ENCODE data around the gene SPI1. TPM values are rescaled to one million over a fixed set of nuclear protein-coding genes. Genes with fewer than 3 reads are reported as not detected.
A peak's percentile ranks its signal among the peaks of the same experiment; 100 is the strongest.
"Not testable (repeated sequence)": the region's sequence is repeated elsewhere in the genome, so short reads cannot be mapped to it uniquely, and the experiment has no call there.

SPI1 gene
- total and polyA plus RNA-seq, 2 experiments from 2014 or later: 0.30 TPM; not detected in 1

DNA sequence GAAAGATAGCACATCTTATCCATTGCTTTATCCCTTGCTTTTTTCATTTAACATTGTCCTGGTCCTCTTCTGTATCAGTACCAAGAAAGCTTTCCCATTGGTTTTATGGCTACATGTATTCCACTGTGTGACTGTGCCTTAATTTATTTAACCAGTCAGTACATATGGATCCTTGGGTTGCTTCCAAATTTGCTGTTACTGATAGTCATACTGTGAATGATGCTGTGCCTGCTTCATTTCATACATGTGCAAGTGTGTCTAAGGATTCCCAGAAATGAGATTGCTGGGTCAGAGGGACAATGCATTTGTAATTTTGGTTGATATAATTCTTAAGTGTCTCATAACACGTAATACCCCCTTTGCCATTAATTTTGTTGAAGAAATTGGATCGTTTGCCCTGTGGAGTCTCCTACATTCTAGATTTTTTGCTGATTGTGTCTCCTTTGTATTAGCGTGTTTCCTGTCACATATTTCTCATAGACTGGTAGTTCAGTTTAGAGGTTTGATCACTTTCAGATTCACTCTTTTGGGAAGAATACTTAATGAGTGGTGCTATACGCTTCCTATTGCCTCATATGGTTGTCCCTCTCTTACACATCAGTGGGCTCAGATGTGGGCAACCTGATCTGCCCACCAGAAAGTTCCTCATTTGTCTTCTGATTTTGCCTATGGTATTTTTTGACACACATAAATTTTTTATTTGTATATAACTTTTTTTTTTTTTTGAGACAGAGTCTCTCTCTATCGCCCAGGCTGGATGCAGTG is 61.1 kb downstream of the SPI1 start:
- Histone ChIP-seq H3K79me2 (ENCODE audit: insufficient read depth) (no peaks in the 10 kb centered on the region), H3K4me2 (ENCODE audit: unreplicated experiment) (no peak overlapping the region), H3K9me3 (ENCODE audit: low read depth) (no peaks in the 10 kb centered on the region), H3K4me3 (no peak overlapping the region), H3K4me1 (ENCODE audit: insufficient read depth) (no peaks in the 10 kb centered on the region), H3F3A (ENCODE audit: insufficient read depth) (no peaks in the 10 kb centered on the region), H3K36me3 (ENCODE audit: low read depth) (peaks cover 20% of the 10 kb centered on the region; the same call in 1 of the 2 replicates), H3K27ac (no peak overlapping the region), H4K20me1 (ENCODE audit: insufficient read depth) (no peaks in the 10 kb centered on the region), H3K27me3 (replicated peaks; ENCODE audit: insufficient read depth) (no peaks in the 10 kb centered on the region), H2AFZ (no peak overlapping the region), H3K9me2 (ENCODE audit: insufficient read depth) (no peaks in the 10 kb centered on the region), H3K9ac (no peak overlapping the region)
- TF ChIP-seq EZH2phosphoT487 (IDR thresholded peaks at IDR 0.05; ENCODE audit: insufficient read depth, low read depth) (no peak), EZH2 (IDR thresholded peaks at IDR 0.05; ENCODE audit: insufficient read depth, poor library complexity, severe bottlenecking) (no peak)
- in situ Hi-C loops (cut with MboI): no loop called here
- no peak for DNase-seq
- WGBS, 2 experiments (ENCODE audit: low coverage in 1 of 2, low lambda C conversion rate in 2 of 2, missing lambda C conversion rate in 2 of 2): 93 to 95% methylated on average over 5 of the region's 5 CpGs

DNA sequence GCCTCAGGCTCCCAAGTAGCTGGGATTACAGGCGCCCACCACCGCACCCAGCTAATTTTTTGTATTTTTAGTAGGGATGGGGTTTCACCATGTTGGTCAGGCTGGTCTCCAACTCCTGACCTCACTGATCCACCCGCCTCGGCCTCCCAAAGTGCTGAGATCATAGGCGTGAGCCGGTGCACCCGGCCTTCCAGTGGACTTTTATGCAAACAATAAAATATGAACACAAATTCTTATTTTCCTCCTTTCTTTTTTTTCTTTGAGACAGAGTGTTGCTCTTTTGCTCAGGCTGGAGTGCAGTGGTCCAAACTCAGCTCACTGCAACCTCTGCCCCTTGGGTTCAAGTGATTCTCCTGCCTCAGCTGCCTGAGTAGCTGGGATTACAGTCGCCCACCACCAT is 61.8 kb downstream of the SPI1 start:
- H3K4me3 ChIP-seq; H3K9me2 ChIP-seq (ENCODE audit: insufficient read depth); H2AFZ ChIP-seq; H3K79me2 ChIP-seq (ENCODE audit: insufficient read depth); H3K9me3 ChIP-seq (ENCODE audit: low read depth); DNase-seq; H3K27me3 ChIP-seq (replicated peaks; ENCODE audit: insufficient read depth); H4K20me1 ChIP-seq (ENCODE audit: insufficient read depth); in situ Hi-C loops (cut with MboI); H3K4me1 ChIP-seq (ENCODE audit: insufficient read depth); H3F3A ChIP-seq (ENCODE audit: insufficient read depth); H3K4me2 ChIP-seq (ENCODE audit: unreplicated experiment); H3K27ac ChIP-seq; H3K9ac ChIP-seq: not testable (repeated sequence)
- peaks cover 16% of the 10 kb centered on the region; the same call in 1 of the 2 replicates for H3K36me3 ChIP-seq (ENCODE audit: low read depth)
- 88 to 94% methylated on average over 8 of the region's 8 CpGs for WGBS, 2 experiments (ENCODE audit: low coverage in 1 of 2, low lambda C conversion rate in 2 of 2, missing lambda C conversion rate in 2 of 2)

DNA sequence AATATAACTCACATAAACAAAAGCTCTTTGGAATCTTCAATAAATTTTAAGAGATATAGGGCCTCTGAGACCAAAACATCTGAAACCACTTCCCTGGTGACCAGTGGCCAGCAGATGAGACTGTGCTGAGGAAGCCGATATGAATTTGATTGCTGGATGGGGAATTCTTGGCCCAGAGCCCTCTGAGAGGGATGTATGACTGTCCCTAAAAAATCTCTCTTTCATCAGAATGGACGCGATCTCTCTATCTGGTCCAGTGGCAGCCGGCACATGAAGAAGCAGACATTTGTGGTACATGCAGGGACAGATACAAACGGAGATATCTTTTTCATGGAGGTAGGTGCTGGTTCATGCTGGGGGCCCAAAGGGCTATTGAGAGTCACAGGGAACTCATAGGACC is 63.4 kb downstream of the SPI1 start:
- 71 to 75% methylated on average over 5 of the region's 5 CpGs for WGBS, 2 experiments (ENCODE audit: low coverage in 1 of 2, low lambda C conversion rate in 2 of 2, missing lambda C conversion rate in 2 of 2)
- Histone ChIP-seq H3K4me1 (ENCODE audit: insufficient read depth) (no peaks in the 10 kb centered on the region), H3K27ac (no peak overlapping the region), H2AFZ (no peak overlapping the region), H3K27me3 (replicated peaks; ENCODE audit: insufficient read depth) (no peaks in the 10 kb centered on the region), H3F3A (ENCODE audit: insufficient read depth) (no peaks in the 10 kb centered on the region), H3K4me3 (no peak overlapping the region), H3K9me3 (ENCODE audit: low read depth) (no peaks in the 10 kb centered on the region), H3K4me2 (ENCODE audit: unreplicated experiment) (no peak overlapping the region), H3K79me2 (ENCODE audit: insufficient read depth) (no peaks in the 10 kb centered on the region), H3K36me3 (ENCODE audit: low read depth) (peaks cover 27% of the 10 kb centered on the region), H4K20me1 (ENCODE audit: insufficient read depth) (no peaks in the 10 kb centered on the region), H3K9me2 (ENCODE audit: insufficient read depth) (no peaks in the 10 kb centered on the region), H3K9ac (no peak overlapping the region)
- peak; percentile 60 for DNase-seq
- no peak for TF ChIP-seq EZH2 (IDR thresholded peaks at IDR 0.05; ENCODE audit: insufficient read depth, poor library complexity, severe bottlenecking)
- TF ChIP-seq EZH2phosphoT487 (IDR thresholded peaks at IDR 0.05; ENCODE audit: insufficient read depth, low read depth): no peak
- in situ Hi-C loops (cut with MboI): no loop called here

DNA sequence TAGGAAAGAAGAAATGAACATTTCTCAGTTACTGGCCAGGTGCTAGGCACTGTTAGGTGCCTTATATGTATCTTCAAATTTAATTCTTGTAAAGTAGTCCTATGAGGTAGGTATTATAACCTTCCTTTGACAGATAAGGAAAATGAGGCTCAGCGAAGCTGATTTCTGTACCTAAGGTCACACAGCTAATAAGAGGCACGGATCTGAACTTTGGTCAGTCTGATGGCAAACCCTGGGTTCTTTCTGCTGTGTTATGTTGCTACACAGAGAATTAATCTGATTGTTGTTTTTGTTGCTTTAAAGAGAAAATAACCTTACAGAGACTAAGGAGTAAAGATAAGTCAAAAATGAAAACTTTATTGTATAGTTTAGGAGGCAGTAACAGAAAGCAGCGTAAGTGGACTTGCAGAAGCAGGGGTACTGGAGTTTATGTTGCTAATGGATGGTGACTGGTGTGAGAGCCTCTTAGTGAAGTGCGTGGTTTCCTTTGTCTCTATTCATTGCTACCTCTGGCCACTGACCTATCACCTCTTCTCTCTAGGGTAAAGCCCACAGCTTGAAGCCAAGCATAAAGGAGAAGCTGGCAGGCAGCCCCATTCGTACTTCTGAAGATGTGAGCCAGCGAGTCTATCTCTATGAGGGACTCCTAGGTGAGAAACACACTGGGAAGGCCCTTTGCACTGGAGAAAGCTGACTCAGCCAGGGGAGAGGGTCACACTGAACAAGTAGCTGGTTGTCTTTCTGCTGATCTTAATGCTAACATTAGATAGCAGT is 70.1 kb downstream of the SPI1 start:
- no peak for DNase-seq
- Histone ChIP-seq H3K79me2 (ENCODE audit: insufficient read depth) (no peaks in the 10 kb centered on the region), H3F3A (ENCODE audit: insufficient read depth) (no peaks in the 10 kb centered on the region), H3K27ac (no peak overlapping the region), H3K4me2 (ENCODE audit: unreplicated experiment) (no peak overlapping the region), H3K4me1 (ENCODE audit: insufficient read depth) (no peaks in the 10 kb centered on the region), H3K9ac (no peak overlapping the region), H2AFZ (no peak overlapping the region), H3K36me3 (ENCODE audit: low read depth) (peaks cover 52% of the 10 kb centered on the region), H3K9me2 (ENCODE audit: insufficient read depth) (no peaks in the 10 kb centered on the region), H4K20me1 (ENCODE audit: insufficient read depth) (no peaks in the 10 kb centered on the region), H3K9me3 (ENCODE audit: low read depth) (no peaks in the 10 kb centered on the region), H3K27me3 (replicated peaks; ENCODE audit: insufficient read depth) (no peaks in the 10 kb centered on the region), H3K4me3 (no peak overlapping the region)
- WGBS, 2 experiments (ENCODE audit: low coverage in 1 of 2, low lambda C conversion rate in 2 of 2, missing lambda C conversion rate in 2 of 2): 97 to 98% methylated on average over 6 of the region's 6 CpGs
- no peak for TF ChIP-seq EZH2 (IDR thresholded peaks at IDR 0.05; ENCODE audit: insufficient read depth, poor library complexity, severe bottlenecking)
- no peak for TF ChIP-seq EZH2phosphoT487 (IDR thresholded peaks at IDR 0.05; ENCODE audit: insufficient read depth, low read depth)
- in situ Hi-C loops (cut with MboI): no loop called here
